K562 (cell line): Measurements from ENCODE around the gene RABEPK. TPM values are rescaled to one million over a fixed set of nuclear protein-coding genes. Genes with fewer than 3 reads are reported as not detected.

Experiments used
- ATAC-seq: fragments of 200-7000 bp; cut with Tn5 transposase; 3 replicates; pipeline ENCODE4 v1.9.1; 2020; ENCODE audit warnings: moderate library complexity
- BruUV-seq: library from RNA; stranded (reverse); fragments of 400-500 nt; replicated peaks from 2 replicates; lab custom pipeline; 2021; lab: Mats Ljungman, UMichigan
- CTCF ChIA-PET: fragments of 300-600 bp; formaldehyde crosslinking; extraction: SDS; loops from one replicate; lab custom pipeline; 2021; ENCODE audit warnings: low intra/inter-chr PET ratio; lab: Yijun Ruan, JAX
- POLR2A ChIA-PET: fragments of 300-600, 350-650 bp; sonication (Branson Sonifier 250); formaldehyde crosslinking; extraction: SDS; loops from one replicate; lab custom pipeline; 2021; ENCODE audit warnings: antibody characterized with exemption, inconsistent platforms; lab: Yijun Ruan, JAX
- DNase-seq, 4 experiments: peaks; one replicate each; pipeline versions ENCODE4 v3.0.0 to v3.0.0-alpha.2; 2011 to 2018; ENCODE audit warnings: low spot score in 3 of 4, mixed read lengths in 3 of 4; ENCODE audit errors: extremely low read depth in 1 of 4
- FAIRE-seq: peaks from 2 replicates; lab custom pipeline; 2011; peaks lifted over from hg19 to GRCh38; lab: Jason Lieb, UNC
- H2AFZ ChIP-seq: 2 replicates; pipeline ENCODE4 v1.6.0; 2011; ENCODE audit warnings: low read depth, low read length, control low read depth, inconsistent platforms
- H3K27ac ChIP-seq: fragments of 200-600 bp; 3 replicates; pipeline ENCODE4 v1.8.0; 2011; ENCODE audit warnings: low read depth, mild to moderate bottlenecking, control low read depth, inconsistent platforms, low read length, moderate library complexity, mixed read lengths; ENCODE audit errors: extremely low read depth
- H3K27me3 ChIP-seq, 2 experiments: fragments of 300-600 bp in 1 of 2; 2 replicates in 1 of 2; 3 replicates in 1 of 2; pipeline versions ENCODE4 v1.6.0 to v1.8.0; 2011; ENCODE audit warnings: inconsistent platforms in 2 of 2, low read length in 2 of 2, mild to moderate bottlenecking in 1 of 2, mixed read lengths in 1 of 2, moderate library complexity in 1 of 2; ENCODE audit not compliant: control insufficient read depth in 2 of 2, insufficient read depth in 2 of 2
- H3K36me3 ChIP-seq: fragments of 300-600 bp; 3 replicates; pipeline ENCODE4 v1.8.0; 2011; ENCODE audit warnings: mild to moderate bottlenecking, low read length, inconsistent platforms; ENCODE audit not compliant: control insufficient read depth, insufficient read depth
- H3K4me1 ChIP-seq, 2 experiments: fragments of 200-600 bp in 1 of 2; replicated peaks in 1 of 2; 2 replicates in 1 of 2; 3 replicates in 1 of 2; pipeline versions ENCODE4 v1.5.1 to v1.8.0; 2011; ENCODE audit warnings: inconsistent platforms in 2 of 2, low read length in 2 of 2, mild to moderate bottlenecking in 1 of 2, mixed read lengths in 1 of 2, moderate library complexity in 1 of 2; ENCODE audit not compliant: control insufficient read depth in 2 of 2, insufficient read depth in 2 of 2
- H3K4me2 ChIP-seq: 2 replicates; pipeline ENCODE4 v1.6.1; 2011; ENCODE audit warnings: low read length, control low read depth, inconsistent platforms, mixed read lengths; ENCODE audit not compliant: insufficient read depth
- H3K4me3 ChIP-seq: fragments of 200-600 bp; sonication (generic), shearing (Covaris generic); 2 replicates; pipeline ENCODE4 v1.5.1; 2016; ENCODE audit warnings: control low read depth, inconsistent platforms
- H3K79me2 ChIP-seq: fragments of 200-600 bp; 3 replicates; pipeline ENCODE4 v1.8.0; 2011; ENCODE audit warnings: low read length, inconsistent platforms; ENCODE audit not compliant: control insufficient read depth, insufficient read depth
- H3K9ac ChIP-seq, 2 experiments: 2 replicates each; pipeline versions ENCODE4 v1.6.0 to v1.6.1; 2011; ENCODE audit warnings: low read depth in 2 of 2, low read length in 2 of 2, control low read depth in 1 of 2, inconsistent platforms in 1 of 2, mild to moderate bottlenecking in 1 of 2, mixed read lengths in 1 of 2; ENCODE audit not compliant: insufficient read depth in 1 of 2
- H3K9me1 ChIP-seq: one replicate; pipeline ENCODE4 v1.6.0; 2011; ENCODE audit warnings: inconsistent platforms, mild to moderate bottlenecking, low read length, moderate library complexity; ENCODE audit not compliant: control insufficient read depth, insufficient read depth
- H3K9me3 ChIP-seq: replicated peaks from 2 replicates; pipeline ENCODE4 v1.5.1; 2011; ENCODE audit warnings: low read depth, low read length, inconsistent platforms; ENCODE audit not compliant: control insufficient read depth, insufficient read depth
- H4K20me1 ChIP-seq: replicated peaks from 2 replicates; pipeline ENCODE4 v1.6.1; 2011; ENCODE audit warnings: low read length, inconsistent platforms, mixed read lengths; ENCODE audit not compliant: control insufficient read depth, insufficient read depth
- ADNP ChIP-seq: fragments of 200-800 bp; sonication (Bioruptor generic); IDR thresholded peaks from 2 replicates; pipeline ENCODE4 v1.6.1; 2016; ENCODE audit warnings: missing genetic modification characterization, missing compliant biosample characterization
- ATF1 ChIP-seq, 2 experiments: fragments of 450-650 bp in 1 of 2; IDR thresholded peaks; 2 replicates each; pipeline ENCODE4 v1.6.1; 2016; ENCODE audit warnings: missing compliant biosample characterization in 1 of 2, missing genetic modification characterization in 1 of 2
- C11orf30 ChIP-seq: fragments of 450-650 bp; IDR thresholded peaks from 2 replicates; pipeline ENCODE4 v1.6.1; 2016; ENCODE audit warnings: low read depth, mild to moderate bottlenecking
- CHD1 ChIP-seq: fragments of 200-600 bp; sonication (generic); IDR thresholded peaks from one replicate; pipeline ENCODE4 v1.6.1; 2012; ENCODE audit warnings: mild to moderate bottlenecking, moderate library complexity, low read length, inconsistent platforms
- DIDO1 ChIP-seq: fragments of 450-650 bp; IDR thresholded peaks from 2 replicates; pipeline ENCODE4 v1.6.1; 2016; ENCODE audit warnings: low read depth, missing biosample characterization, missing genetic modification characterization
- HNRNPLL ChIP-seq: fragments of 200-400 bp; formaldehyde crosslinking; IDR thresholded peaks from 2 replicates; pipeline ENCODE4 v1.6.1; 2017; ENCODE audit warnings: low read length, low read depth, mild to moderate bottlenecking; ENCODE audit not compliant: poor library complexity, severe bottlenecking
- NFATC3 ChIP-seq: fragments of 450-650 bp; IDR thresholded peaks from 2 replicates; pipeline ENCODE4 v1.6.1; 2017; ENCODE audit warnings: mild to moderate bottlenecking
- SMARCA5 ChIP-seq: fragments of 450-650 bp; IDR thresholded peaks from 2 replicates; pipeline ENCODE4 v1.6.1; 2016
- ZNF224 ChIP-seq: sonication (generic); formaldehyde crosslinking; IDR thresholded peaks from 2 replicates; pipeline ENCODE4 v1.8.0; 2022; ENCODE audit warnings: mild to moderate bottlenecking, missing genetic modification reagents
- ZNF253 ChIP-seq: fragments of 250-450 bp; sonication (Bioruptor Pico); conservative IDR thresholded peaks from 2 replicates; pipeline ENCODE4 v1.6.1; 2021; ENCODE audit warnings: mild to moderate bottlenecking
- ZNF584 ChIP-seq: fragments of 200-800 bp; sonication (Bioruptor generic); IDR thresholded peaks from 2 replicates; pipeline ENCODE4 v1.6.1; 2016; ENCODE audit warnings: low read depth, mild to moderate bottlenecking, missing genetic modification characterization, missing compliant biosample characterization
- in situ Hi-C: fragments of 300-500 bp; cut with MboI; formaldehyde crosslinking; loops from 4 replicates; pipeline ENCODE4 v1.15.0; 2018; ENCODE audit warnings: inconsistent platforms, mixed read lengths
- intact Hi-C: fragments of 100-400 bp; cut with micrococcal nuclease; formaldehyde crosslinking; loops from 2 replicates; pipeline ENCODE4 v1.14.2; 2022
- polyA plus RNA-seq, 8 experiments: library from polyadenylated mRNA; depleted of rRNA in 4 of 8; stranded (reverse) in 5 of 8; unstranded in 3 of 8; fragments of >200 nt; fragmentation: Nextera tagmentation in 2 of 8; fragmentation: Illumina TruSeq in 1 of 8; extraction: Ambion mirVana in 2 of 8; extraction: Trizol in 1 of 8; gene quantifications; 2 replicates each; pipeline versions ENCODE4 v1.2.1 to v1.2.3, GENCODE V29; 2011 to 2014; ENCODE audit warnings: inconsistent platforms in 1 of 8, missing spikeins in 1 of 8
- total RNA-seq, 7 experiments: library from RNA; depleted of rRNA in 6 of 7; stranded (reverse); fragments of >200 nt in 6 of 7; fragmentation: Illumina TruSeq in 2 of 7; extraction: Trizol in 2 of 7; gene quantifications; 2 replicates each; pipeline versions ENCODE4 v1.2.1 to v1.2.3, GENCODE V29; 2011 to 2021; ENCODE audit warnings: low replicate concordance in 1 of 7
- TF ChIP-seq, protein P1 (sequence below): fragments of 250-450 bp; sonication (Bioruptor Pico); IDR thresholded peaks from 2 replicates; pipeline ENCODE4 v1.4.0; 2020; ENCODE audit warnings: mild to moderate bottlenecking, moderate library complexity, borderline replicate concordance
- TF ChIP-seq, protein P2 (sequence below): sonication (generic); formaldehyde crosslinking; IDR thresholded peaks from 2 replicates; pipeline ENCODE4 v1.8.0; 2022; ENCODE audit warnings: mild to moderate bottlenecking, missing genetic modification reagents

The RABEPK gene
- total and polyA plus RNA-seq, 9 of the 15 experiments (the other 6 are each of a cell fraction or from before 2014, with no cell fraction given): 38.3 to 113 (median 52.8) TPM

DNA sequence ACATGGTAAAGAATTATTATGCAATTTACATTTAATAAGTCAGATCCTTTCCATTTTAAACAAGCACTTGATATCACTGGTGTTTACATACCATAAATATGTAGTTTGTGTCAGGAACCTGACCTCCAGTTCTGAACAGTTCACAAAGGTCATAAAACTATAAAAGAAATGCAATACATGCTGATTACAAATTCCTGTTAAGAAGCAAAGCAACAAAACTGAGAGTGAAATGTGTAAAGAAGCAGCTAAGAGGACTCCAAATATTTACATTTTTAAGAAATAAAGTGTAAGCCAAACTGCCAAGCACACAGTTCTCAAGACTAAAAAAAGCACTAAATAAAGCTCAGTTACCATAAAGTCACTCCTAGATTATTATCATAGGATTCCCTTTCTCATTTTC lies 39.6 kb upstream of the RABEPK start:
- no peak overlapping the region for H3K4me2 ChIP-seq
- no peak overlapping the region for H2AFZ ChIP-seq
- no peak overlapping the region for H3K4me3 ChIP-seq
- in situ Hi-C loops: no loop called here
- no TSS peak for BruUV-seq
- ATAC-seq (no peak), DNase-seq (no peak), FAIRE-seq (no peak)
- no peaks in the 10 kb centered on the region for H3K9me3 ChIP-seq
- no peaks in the 10 kb centered on the region for H3K27me3 ChIP-seq
- H3K9ac ChIP-seq: no peak overlapping the region
- peaks cover 25% of the 10 kb centered on the region; the same call in 2 of the 3 replicates for H3K79me2 ChIP-seq
- intact Hi-C loops: no loop called here
- H3K27ac ChIP-seq: no peak overlapping the region
- H3K4me1 ChIP-seq: no peaks in the 10 kb centered on the region; a peak in 1 of 5 replicates
- ChIA-PET CTCF (no interaction called here), POLR2A (interaction anchor here (0.6 kb wide), 1 partner anchor 153 kb away, joined by 3 read pairs; no protein-coding TSS in a partner anchor)
- no peaks in the 10 kb centered on the region for H3K9me1 ChIP-seq
- H3K36me3 ChIP-seq: peaks cover 20% of the 10 kb centered on the region; the same call in 2 of the 3 replicates
- TF ChIP-seq ADNP (tag) (no peak), ZNF253 (CRISPR knock-in tag) (no peak), CHD1 (no peak), ZNF584 (no peak), C11orf30 (no peak), ATF1 (CRISPR knock-in tag; IDR thresholded peaks at IDR 0.05) (no peak), ATF1 (tag; IDR thresholded peaks at IDR 0.05) (no peak), DIDO1 (tag) (no peak), NFATC3 (no peak), ZNF224 (no peak), SMARCA5 (no peak), HNRNPLL (no peak)
- TF ChIP-seq, protein P1, sequence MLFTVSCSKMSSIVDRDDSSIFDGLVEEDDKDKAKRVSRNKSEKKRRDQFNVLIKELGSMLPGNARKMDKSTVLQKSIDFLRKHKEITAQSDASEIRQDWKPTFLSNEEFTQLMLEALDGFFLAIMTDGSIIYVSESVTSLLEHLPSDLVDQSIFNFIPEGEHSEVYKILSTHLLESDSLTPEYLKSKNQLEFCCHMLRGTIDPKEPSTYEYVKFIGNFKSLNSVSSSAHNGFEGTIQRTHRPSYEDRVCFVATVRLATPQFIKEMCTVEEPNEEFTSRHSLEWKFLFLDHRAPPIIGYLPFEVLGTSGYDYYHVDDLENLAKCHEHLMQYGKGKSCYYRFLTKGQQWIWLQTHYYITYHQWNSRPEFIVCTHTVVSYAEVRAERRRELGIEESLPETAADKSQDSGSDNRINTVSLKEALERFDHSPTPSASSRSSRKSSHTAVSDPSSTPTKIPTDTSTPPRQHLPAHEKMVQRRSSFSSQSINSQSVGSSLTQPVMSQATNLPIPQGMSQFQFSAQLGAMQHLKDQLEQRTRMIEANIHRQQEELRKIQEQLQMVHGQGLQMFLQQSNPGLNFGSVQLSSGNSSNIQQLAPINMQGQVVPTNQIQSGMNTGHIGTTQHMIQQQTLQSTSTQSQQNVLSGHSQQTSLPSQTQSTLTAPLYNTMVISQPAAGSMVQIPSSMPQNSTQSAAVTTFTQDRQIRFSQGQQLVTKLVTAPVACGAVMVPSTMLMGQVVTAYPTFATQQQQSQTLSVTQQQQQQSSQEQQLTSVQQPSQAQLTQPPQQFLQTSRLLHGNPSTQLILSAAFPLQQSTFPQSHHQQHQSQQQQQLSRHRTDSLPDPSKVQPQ (CRISPR knock-in tag): no peak
- TF ChIP-seq, protein P2, sequence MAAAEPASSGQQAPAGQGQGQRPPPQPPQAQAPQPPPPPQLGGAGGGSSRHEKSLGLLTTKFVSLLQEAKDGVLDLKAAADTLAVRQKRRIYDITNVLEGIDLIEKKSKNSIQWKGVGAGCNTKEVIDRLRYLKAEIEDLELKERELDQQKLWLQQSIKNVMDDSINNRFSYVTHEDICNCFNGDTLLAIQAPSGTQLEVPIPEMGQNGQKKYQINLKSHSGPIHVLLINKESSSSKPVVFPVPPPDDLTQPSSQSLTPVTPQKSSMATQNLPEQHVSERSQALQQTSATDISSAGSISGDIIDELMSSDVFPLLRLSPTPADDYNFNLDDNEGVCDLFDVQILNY (CRISPR knock-in tag): no peak
- H4K20me1 ChIP-seq: no peaks in the 10 kb centered on the region
